K562 (cell line): ENCODE data around the gene PSMA1. TPM values are rescaled to one million over a fixed set of nuclear protein-coding genes. Genes with fewer than 3 reads are reported as not detected.

ENCODE experiments used
- polyA plus RNA-seq, 8 experiments: library from polyadenylated mRNA; depleted of rRNA in 4 of 8; stranded (reverse) in 5 of 8; unstranded in 3 of 8; fragments of >200 nt; fragmentation: Nextera tagmentation in 2 of 8; fragmentation: Illumina TruSeq in 1 of 8; extraction: Ambion mirVana in 2 of 8; extraction: Trizol in 1 of 8; gene quantifications; 2 replicates each; pipeline versions ENCODE4 v1.2.1 to v1.2.3, GENCODE V29; 2011 to 2014; ENCODE audit warnings: inconsistent platforms in 1 of 8, missing spikeins in 1 of 8
- small RNA-seq: library from RNA; depleted of rRNA; stranded (forward); fragments of <200 nt; gene quantifications from one replicate; pipeline ENCODE3, GENCODE V24; 2014
- total RNA-seq, 7 experiments: library from RNA; depleted of rRNA in 6 of 7; stranded (reverse); fragments of >200 nt in 6 of 7; fragmentation: Illumina TruSeq in 2 of 7; extraction: Trizol in 2 of 7; gene quantifications; 2 replicates each; pipeline versions ENCODE4 v1.2.1 to v1.2.3, GENCODE V29; 2011 to 2021; ENCODE audit warnings: low replicate concordance in 1 of 7

The PSMA1 gene
- total and polyA plus RNA-seq, 9 of the 15 experiments (the other 6 are each of a cell fraction or from before 2014, with no cell fraction given): 283 to 1,007 (median 424) TPM

Small RNAs within 50 kb of the gene (small RNA-seq; reads per million reads assigned to genes)
- not detected for gene RNU7-49P

Other genes starting within 250 kb of the PSMA1 start
- 36.0 and 37.6 TPM in 2 replicates for gene RRAS2, start 161.2 kb downstream of the PSMA1 start, total RNA-seq (2014; rRNA removed)
- gene RRAS2, start 161.2 kb downstream of the PSMA1 start, total RNA-seq (2014; rRNA removed; fragmentation: Illumina TruSeq; extraction: Trizol): 41.9 and 45.9 TPM in 2 replicates
- gene RRAS2, start 161.2 kb downstream of the PSMA1 start, total RNA-seq (2015; rRNA removed; fragmentation: Illumina TruSeq; extraction: Trizol): 29.9 and 30.7 TPM in 2 replicates
- 40.7 and 42.6 TPM in 2 replicates for gene RRAS2, start 161.2 kb downstream of the PSMA1 start, total RNA-seq (2021)
- 28.3 and 45.6 TPM in 2 replicates for gene RRAS2, start 161.2 kb downstream of the PSMA1 start, polyA plus RNA-seq (2011; rRNA removed)
- 40.2 and 47.5 TPM in 2 replicates for gene RRAS2, start 161.2 kb downstream of the PSMA1 start, polyA plus RNA-seq (2014; fragmentation: Illumina TruSeq; extraction: Trizol)
- gene RRAS2, start 161.2 kb downstream of the PSMA1 start, polyA plus RNA-seq (2014; fragmentation: Nextera tagmentation; extraction: Ambion mirVana): 10 to 100 TPM in 1 of 2 experiments, 1 to 10 TPM in 1; 9.4 to 10.3 TPM
- 30.3 and 32.5 TPM in 2 replicates for gene RRAS2, start 161.2 kb downstream of the PSMA1 start, polyA plus RNA-seq (2014; rRNA removed)
- 71.6 and 84.9 TPM in 2 replicates for gene COPB1, start 20.6 kb downstream of the PSMA1 start, total RNA-seq (2014; rRNA removed)
- gene COPB1, start 20.6 kb downstream of the PSMA1 start, total RNA-seq (2014; rRNA removed; fragmentation: Illumina TruSeq; extraction: Trizol): 143 and 153 TPM in 2 replicates
- 119 and 125 TPM in 2 replicates for gene COPB1, start 20.6 kb downstream of the PSMA1 start, total RNA-seq (2015; rRNA removed; fragmentation: Illumina TruSeq; extraction: Trizol)
- gene COPB1, start 20.6 kb downstream of the PSMA1 start, total RNA-seq (2021): 86.5 and 90.1 TPM in 2 replicates
- 178 and 188 TPM in 2 replicates for gene COPB1, start 20.6 kb downstream of the PSMA1 start, polyA plus RNA-seq (2011; rRNA removed)
- gene COPB1, start 20.6 kb downstream of the PSMA1 start, polyA plus RNA-seq (2014; fragmentation: Illumina TruSeq; extraction: Trizol): 91.1 and 91.6 TPM in 2 replicates
- gene COPB1, start 20.6 kb downstream of the PSMA1 start, polyA plus RNA-seq (2014; fragmentation: Nextera tagmentation; extraction: Ambion mirVana): 100 to 1,000 TPM in 1 of 2 experiments, 10 to 100 TPM in 1; 89.6 to 111 TPM
- 64.7 and 80.5 TPM in 2 replicates for gene COPB1, start 20.6 kb downstream of the PSMA1 start, polyA plus RNA-seq (2014; rRNA removed)
- gene PDE3B, start 123.4 kb upstream of the PSMA1 start, total RNA-seq (2014; rRNA removed): 12.2 and 13.8 TPM in 2 replicates
- gene PDE3B, start 123.4 kb upstream of the PSMA1 start, total RNA-seq (2014; rRNA removed; fragmentation: Illumina TruSeq; extraction: Trizol): 16.3 and 17.0 TPM in 2 replicates
- 20.9 and 22.5 TPM in 2 replicates for gene PDE3B, start 123.4 kb upstream of the PSMA1 start, total RNA-seq (2015; rRNA removed; fragmentation: Illumina TruSeq; extraction: Trizol)
- 15.1 and 15.8 TPM in 2 replicates for gene PDE3B, start 123.4 kb upstream of the PSMA1 start, total RNA-seq (2021)
- 7.9 and 11.4 TPM in 2 replicates for gene PDE3B, start 123.4 kb upstream of the PSMA1 start, polyA plus RNA-seq (2011; rRNA removed)
- 9.9 and 13.7 TPM in 2 replicates for gene PDE3B, start 123.4 kb upstream of the PSMA1 start, polyA plus RNA-seq (2014; fragmentation: Illumina TruSeq; extraction: Trizol)
- 1 to 10 TPM; 2.3 to 2.9 TPM for gene PDE3B, start 123.4 kb upstream of the PSMA1 start, polyA plus RNA-seq (2014; fragmentation: Nextera tagmentation; extraction: Ambion mirVana)
- 7.5 and 7.8 TPM in 2 replicates for gene PDE3B, start 123.4 kb upstream of the PSMA1 start, polyA plus RNA-seq (2014; rRNA removed)